VCaP (cell line): Measurements from ENCODE around the gene PRSS16.

ENCODE experiments used
- H3K27ac ChIP-seq: fragments of 450-650 bp; 2 replicates; pipeline ENCODE4 v1.5.1; 2017
- TF ChIP-seq, protein P1 (sequence below): fragments of 450-650 bp; conservative IDR thresholded peaks from 2 replicates; pipeline ENCODE4 v1.5.1; 2017; ENCODE audit warnings: mild to moderate bottlenecking, moderate library complexity

The PRSS16 gene

DNA sequence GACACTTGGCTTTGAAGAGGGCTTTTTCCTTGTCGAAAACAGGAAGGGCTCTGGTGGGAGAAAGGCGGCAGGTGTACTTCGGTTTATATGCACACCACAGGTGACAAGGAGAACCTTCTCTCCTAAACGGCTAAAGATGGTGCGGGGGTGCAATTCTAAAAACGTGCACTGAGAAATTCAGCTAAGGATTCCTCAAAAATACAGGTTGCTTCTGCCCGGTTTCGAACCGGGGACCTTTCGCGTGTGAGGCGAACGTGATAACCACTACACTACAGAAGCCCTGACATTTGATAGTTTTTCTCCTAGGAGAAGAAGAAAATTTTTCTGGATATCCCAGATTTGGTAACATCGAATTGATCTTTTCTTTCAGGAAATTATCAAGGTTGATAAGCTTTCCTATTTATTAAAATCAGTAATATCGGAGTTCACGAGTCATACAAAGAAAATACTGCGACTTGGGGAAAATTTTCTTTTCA lies 32.6 kb downstream of the PRSS16 start:
- TF ChIP-seq, protein P1, sequence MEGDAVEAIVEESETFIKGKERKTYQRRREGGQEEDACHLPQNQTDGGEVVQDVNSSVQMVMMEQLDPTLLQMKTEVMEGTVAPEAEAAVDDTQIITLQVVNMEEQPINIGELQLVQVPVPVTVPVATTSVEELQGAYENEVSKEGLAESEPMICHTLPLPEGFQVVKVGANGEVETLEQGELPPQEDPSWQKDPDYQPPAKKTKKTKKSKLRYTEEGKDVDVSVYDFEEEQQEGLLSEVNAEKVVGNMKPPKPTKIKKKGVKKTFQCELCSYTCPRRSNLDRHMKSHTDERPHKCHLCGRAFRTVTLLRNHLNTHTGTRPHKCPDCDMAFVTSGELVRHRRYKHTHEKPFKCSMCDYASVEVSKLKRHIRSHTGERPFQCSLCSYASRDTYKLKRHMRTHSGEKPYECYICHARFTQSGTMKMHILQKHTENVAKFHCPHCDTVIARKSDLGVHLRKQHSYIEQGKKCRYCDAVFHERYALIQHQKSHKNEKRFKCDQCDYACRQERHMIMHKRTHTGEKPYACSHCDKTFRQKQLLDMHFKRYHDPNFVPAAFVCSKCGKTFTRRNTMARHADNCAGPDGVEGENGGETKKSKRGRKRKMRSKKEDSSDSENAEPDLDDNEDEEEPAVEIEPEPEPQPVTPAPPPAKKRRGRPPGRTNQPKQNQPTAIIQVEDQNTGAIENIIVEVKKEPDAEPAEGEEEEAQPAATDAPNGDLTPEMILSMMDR = no peak
- H3K27ac ChIP-seq = no peak overlapping the region

DNA sequence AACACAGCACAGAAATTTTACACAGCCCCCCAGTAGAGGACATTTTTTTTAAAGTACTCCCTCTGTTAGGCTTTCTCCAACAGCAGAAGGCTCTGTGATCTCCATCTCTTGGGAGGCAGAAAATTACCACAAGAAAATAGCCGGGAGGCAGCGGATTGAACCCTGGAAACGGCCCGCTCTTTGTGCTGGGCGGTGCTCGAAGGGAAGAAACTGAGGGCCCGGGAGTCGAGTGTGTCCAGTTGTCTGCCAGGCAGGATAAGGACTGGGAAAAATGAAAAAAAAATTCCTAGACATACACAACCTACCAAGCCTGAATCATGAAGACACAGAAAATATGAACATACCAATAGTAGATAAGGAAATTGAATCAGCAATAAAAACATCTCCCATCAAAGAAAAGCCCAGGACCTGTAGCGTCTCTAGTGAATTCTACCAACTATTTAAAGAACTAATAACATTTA lies 33.1 kb downstream of the PRSS16 start:
- no peak overlapping the region for H3K27ac ChIP-seq
- TF ChIP-seq, protein P1 = no peak

DNA sequence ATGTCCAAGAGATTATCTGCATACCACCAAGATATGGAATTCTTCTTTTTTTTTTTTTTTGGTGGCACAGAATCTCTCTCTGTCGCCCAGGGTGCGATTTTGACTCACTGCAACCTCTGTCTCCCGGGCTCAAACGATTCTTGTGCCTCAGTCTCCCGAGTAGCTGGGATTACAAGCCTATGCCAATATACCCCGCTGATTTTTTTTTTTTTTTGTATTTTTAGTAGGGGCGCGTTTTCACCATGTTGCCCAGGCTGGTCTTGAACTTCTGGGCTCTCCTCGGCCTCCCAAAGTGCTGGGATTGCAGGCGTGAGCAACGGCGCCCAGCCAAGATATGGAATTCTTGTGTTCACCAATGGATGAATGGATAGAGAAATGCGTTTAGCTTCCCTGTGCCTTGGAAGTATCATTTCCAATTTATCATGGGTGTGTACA lies 33.6 kb downstream of the PRSS16 start:
- H3K27ac ChIP-seq = no peak overlapping the region
- TF ChIP-seq, protein P1 = no peak

DNA sequence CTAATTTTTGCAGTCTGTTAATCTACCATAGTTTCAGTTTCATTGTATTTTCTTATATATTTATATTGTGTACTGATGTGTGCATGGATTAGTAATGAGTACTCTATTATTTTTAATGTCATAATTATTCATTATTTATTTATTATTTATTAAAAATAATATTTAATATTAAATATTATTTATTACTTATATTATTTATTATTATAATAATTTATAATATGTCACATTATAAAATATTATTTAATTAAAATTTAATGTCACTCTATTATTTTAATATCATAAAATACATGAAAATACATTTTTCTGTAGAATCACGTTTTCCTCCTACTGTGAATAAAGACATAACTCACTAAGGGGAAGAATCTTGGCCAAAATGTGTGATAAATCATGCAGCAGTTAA lies 34.1 kb downstream of the PRSS16 start:
- TF ChIP-seq, protein P1 = no peak
- no peak overlapping the region for H3K27ac ChIP-seq

DNA sequence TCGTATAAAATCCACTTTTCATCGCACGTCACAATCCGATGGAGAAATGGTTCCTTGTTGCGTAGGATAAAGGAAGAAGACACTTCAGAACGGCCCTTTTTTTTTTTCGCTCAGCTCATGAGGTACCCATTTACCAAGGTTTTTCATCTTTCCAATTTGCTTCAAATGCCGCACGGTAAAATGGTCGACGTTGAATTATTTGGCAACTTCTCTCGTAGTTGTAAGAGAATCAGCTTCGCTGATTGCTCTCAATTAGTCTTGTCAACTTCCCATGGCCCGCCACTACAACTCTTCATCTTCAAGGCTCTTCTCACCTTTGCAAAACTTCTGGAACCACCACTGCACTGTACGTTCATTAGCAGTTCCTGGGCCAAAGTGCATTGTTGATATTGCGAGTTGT lies 35.8 kb downstream of the PRSS16 start:
- TF ChIP-seq, protein P1 = no peak
- H3K27ac ChIP-seq = no peak overlapping the region

DNA sequence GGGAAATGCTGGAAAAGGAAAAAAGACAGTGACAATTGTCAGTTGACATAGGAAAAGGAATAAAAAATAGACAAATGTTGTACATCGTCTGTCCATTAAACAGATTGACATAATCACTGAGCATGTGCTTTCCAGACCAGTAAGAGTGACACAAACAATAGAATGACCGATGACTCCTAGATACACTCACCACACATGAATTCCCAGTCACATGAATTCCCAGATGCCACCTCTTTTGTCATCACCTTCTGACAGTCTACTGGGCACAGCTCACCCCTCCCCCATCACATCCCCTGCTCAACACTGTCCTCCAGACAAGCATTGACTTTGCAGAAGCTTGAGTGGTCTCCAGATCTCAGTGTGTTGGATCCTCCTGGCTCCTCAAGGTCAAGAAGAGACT lies 38.6 kb downstream of the PRSS16 start:
- no peak overlapping the region for H3K27ac ChIP-seq
- TF ChIP-seq, protein P1 = no peak

DNA sequence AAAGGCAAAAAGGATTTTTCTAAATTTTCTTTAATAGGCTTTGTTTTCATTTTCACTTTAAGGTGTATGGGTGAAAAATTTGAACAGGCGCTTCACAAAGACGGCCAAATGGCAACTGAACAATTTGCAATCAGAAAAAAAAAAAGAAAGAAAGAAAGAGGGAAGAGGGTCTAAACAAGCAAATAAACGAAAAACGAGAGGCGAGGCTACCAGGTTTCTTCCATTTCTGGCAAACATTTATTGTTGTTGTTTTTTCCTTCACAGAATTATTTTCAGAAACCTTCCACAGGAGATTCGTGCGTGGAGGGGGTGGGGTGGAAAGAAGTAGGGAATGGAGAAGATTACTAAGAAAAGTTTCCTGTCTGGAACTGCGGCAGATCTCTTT lies 40.2 kb downstream of the PRSS16 start:
- TF ChIP-seq, protein P1 = no peak

More for the DNA sequence above, 40.2 kb downstream of the PRSS16 start:
- no peak overlapping the region for H3K27ac ChIP-seq
